IMR-90 (cell line): ENCODE measurements around the gene OCEL1. TPM values are rescaled to one million over a fixed set of nuclear protein-coding genes. Genes with fewer than 3 reads are reported as not detected.

Source experiments
- ATAC-seq: fragments of 200-7000 bp; cut with Tn5 transposase; 2 replicates; pipeline ENCODE4 v1.9.1; 2020; ENCODE audit warnings: low read depth, mild to moderate bottlenecking, moderate library complexity
- BruUV-seq: library from RNA; stranded (reverse); fragments of 400-500 nt; replicated peaks from 2 replicates; lab custom pipeline; 2021; lab: Mats Ljungman, UMichigan
- CTCF ChIA-PET: fragments of 300-600 bp; formaldehyde crosslinking; extraction: SDS; loops from one replicate; lab custom pipeline; 2021; ENCODE audit warnings: antibody characterized with exemption; lab: Yijun Ruan, JAX
- POLR2A ChIA-PET: fragments of 300-600 bp; sonication (Branson Sonifier 250); formaldehyde crosslinking; loops from one replicate; lab custom pipeline; 2022; ENCODE audit warnings: antibody characterized with exemption; ENCODE audit not compliant: unreplicated experiment; lab: Charles Lee
- DNase-seq: peaks from one replicate; pipeline ENCODE4 v3.0.0; 2013
- H2AFZ ChIP-seq: replicated peaks from 2 replicates; pipeline ENCODE3; 2013; ENCODE audit warnings: low read length, mild to moderate bottlenecking; ENCODE audit not compliant: poor library complexity
- H2AK5ac ChIP-seq: 2 replicates; pipeline ENCODE4 v1.6.1; 2013; ENCODE audit warnings: low read depth, low read length, inconsistent platforms
- H2AK9ac ChIP-seq: replicated peaks from 2 replicates; pipeline ENCODE3; 2013; ENCODE audit warnings: mild to moderate bottlenecking, low read depth, low read length, moderate library complexity; ENCODE audit not compliant: poor library complexity
- H2BK120ac ChIP-seq: 2 replicates; pipeline ENCODE4 v1.6.1; 2013; ENCODE audit warnings: low read depth, low read length, inconsistent platforms
- H2BK15ac ChIP-seq: 3 replicates; pipeline ENCODE4 v1.6.1; 2013; ENCODE audit warnings: low read depth, low read length, inconsistent platforms
- H2BK20ac ChIP-seq: 2 replicates; pipeline ENCODE4 v1.6.1; 2013; ENCODE audit warnings: low read depth, mild to moderate bottlenecking, inconsistent platforms, low read length, moderate library complexity
- H2BK5ac ChIP-seq: 2 replicates; pipeline ENCODE4 v1.6.1; 2013; ENCODE audit warnings: mild to moderate bottlenecking, low read depth, low read length, inconsistent platforms; ENCODE audit not compliant: poor library complexity, severe bottlenecking
- H3K14ac ChIP-seq: replicated peaks from 2 replicates; pipeline ENCODE4 v1.6.1; 2013; ENCODE audit warnings: low read depth, low read length, inconsistent platforms
- H3K18ac ChIP-seq: 2 replicates; pipeline ENCODE4 v1.6.1; 2013; ENCODE audit warnings: low read depth, low read length, control low read depth
- H3K23ac ChIP-seq: 2 replicates; pipeline ENCODE4 v1.6.1; 2013; ENCODE audit warnings: low read depth, low read length, inconsistent platforms
- H3K27ac ChIP-seq: 2 replicates; pipeline ENCODE4 v1.5.1; 2013; ENCODE audit warnings: mild to moderate bottlenecking, control low read depth, low read length; ENCODE audit not compliant: insufficient read depth
- H3K27me3 ChIP-seq: 2 replicates; pipeline ENCODE4 v1.6.1; 2013; ENCODE audit warnings: low read length; ENCODE audit not compliant: control insufficient read depth, insufficient read depth
- H3K36me3 ChIP-seq: 2 replicates; pipeline ENCODE4 v1.6.1; 2013; ENCODE audit warnings: low read length, mixed read lengths; ENCODE audit not compliant: control insufficient read depth, insufficient read depth
- H3K4ac ChIP-seq: 2 replicates; pipeline ENCODE4 v1.6.1; 2013; ENCODE audit warnings: low read depth, low read length, inconsistent platforms
- H3K4me1 ChIP-seq: 2 replicates; pipeline ENCODE4 v1.6.1; 2013; ENCODE audit warnings: low read length, mixed read lengths; ENCODE audit not compliant: control insufficient read depth, insufficient read depth
- H3K4me2 ChIP-seq: 2 replicates; pipeline ENCODE4 v1.6.1; 2013; ENCODE audit warnings: low read depth, mild to moderate bottlenecking, control low read depth, low read length, moderate library complexity
- H3K4me3 ChIP-seq: 2 replicates; pipeline ENCODE4 v1.5.1; 2013; ENCODE audit warnings: low read depth, mild to moderate bottlenecking, control low read depth, low read length, moderate library complexity; ENCODE audit not compliant: insufficient read depth
- H3K56ac ChIP-seq: 2 replicates; pipeline ENCODE4 v1.6.1; 2013; ENCODE audit warnings: low read length, inconsistent platforms; ENCODE audit not compliant: insufficient read depth; ENCODE audit errors: extremely low read depth
- H3K79me1 ChIP-seq, 2 experiments: 2 replicates each; pipeline ENCODE4 v1.6.1; 2013; ENCODE audit warnings: low read length in 2 of 2, inconsistent platforms in 1 of 2, low read depth in 1 of 2
- H3K9ac ChIP-seq: 2 replicates; pipeline ENCODE4 v1.6.1; 2013; ENCODE audit warnings: low read depth, low read length, control low read depth
- H3K9me1 ChIP-seq: 2 replicates; pipeline ENCODE4 v1.6.1; 2013; ENCODE audit warnings: low read length, inconsistent platforms; ENCODE audit not compliant: insufficient read depth
- H3K9me3 ChIP-seq: 2 replicates; pipeline ENCODE4 v1.6.1; 2013; ENCODE audit warnings: low read length; ENCODE audit not compliant: control insufficient read depth, insufficient read depth
- H4K20me1 ChIP-seq: 2 replicates; pipeline ENCODE4 v1.6.1; 2013; ENCODE audit warnings: low read length, inconsistent platforms; ENCODE audit not compliant: insufficient read depth
- H4K5ac ChIP-seq: 2 replicates; pipeline ENCODE4 v1.6.1; 2013; ENCODE audit warnings: mild to moderate bottlenecking, low read depth, low read length, control low read depth
- H4K8ac ChIP-seq, 2 experiments: 2 replicates each; pipeline ENCODE4 v1.6.1; 2013; ENCODE audit warnings: low read depth in 2 of 2, low read length in 2 of 2, control low read depth in 1 of 2, inconsistent platforms in 1 of 2
- H4K91ac ChIP-seq: 2 replicates; pipeline ENCODE4 v1.6.1; 2013; ENCODE audit warnings: low read depth, low read length, inconsistent platforms; ENCODE audit not compliant: insufficient read depth
- BHLHE40 ChIP-seq: fragments of 150-350 bp; IDR thresholded peaks from 2 replicates; pipeline ENCODE4 v1.6.1; 2016; ENCODE audit warnings: mild to moderate bottlenecking, low read depth, low read length
- MAFK ChIP-seq: IDR thresholded peaks from 2 replicates; pipeline ENCODE4 v1.6.1; 2012; ENCODE audit warnings: low read depth, low read length, improper control_type of control experiment
- MXI1 ChIP-seq: IDR thresholded peaks from 2 replicates; pipeline ENCODE4 v1.6.1; 2012; ENCODE audit warnings: low read depth, mild to moderate bottlenecking, low read length, moderate library complexity, borderline replicate concordance
- NFE2L2 ChIP-seq: fragments of 150-350 bp; IDR thresholded peaks from 2 replicates; pipeline ENCODE4 v1.6.1; 2016; ENCODE audit warnings: low read depth, mild to moderate bottlenecking, low read length
- RAD21 ChIP-seq: IDR thresholded peaks from 2 replicates; pipeline ENCODE4 v1.6.1; 2012; ENCODE audit warnings: low read length, improper control_type of control experiment
- RCOR1 ChIP-seq: IDR thresholded peaks from 2 replicates; pipeline ENCODE4 v1.6.1; 2012; ENCODE audit warnings: mild to moderate bottlenecking, low read length, improper control_type of control experiment; ENCODE audit not compliant: insufficient replicate concordance
- WGBS, 2 experiments: methylation state at CpG; one replicate each; pipeline versions ENCODE4 v1.1.5 to v1.1.7; 2013; ENCODE audit warnings: missing lambda C conversion rate in 2 of 2; ENCODE audit not compliant: insufficient read length in 1 of 2; ENCODE audit errors: extremely low coverage in 2 of 2; 5-methylcytosine and 5-hydroxymethylcytosine counted together
- dilution Hi-C: fragments of 300-500 bp; cut with HindIII; formaldehyde crosslinking; loops from one replicate; pipeline ENCODE4 v1.14.3; 2018; ENCODE audit warnings: low sequenced_read_pairs; ENCODE audit not compliant: unreplicated experiment
- in situ Hi-C: fragments of 300-500 bp; cut with MboI; formaldehyde crosslinking; loops from 3 replicates; pipeline ENCODE4 v1.14.3; 2019; ENCODE audit warnings: low sequenced_read_pairs, inconsistent platforms, mixed read lengths
- intact Hi-C: fragments of 100-400 bp; cut with micrococcal nuclease; formaldehyde crosslinking; loops from 2 replicates; pipeline ENCODE4 v1.10.0; 2022
- polyA plus RNA-seq, 3 experiments: library from polyadenylated mRNA; depleted of rRNA; stranded (reverse); fragments of >200 nt; gene quantifications; 2 replicates each; pipeline ENCODE4 v1.2.3, GENCODE V29; 2012; ENCODE audit warnings: low replicate concordance in 1 of 3
- total RNA-seq: library from RNA; depleted of rRNA; stranded (reverse); fragments of >200 nt; gene quantifications from 2 replicates; pipeline ENCODE4 v1.2.3, GENCODE V29; 2012
- TF ChIP-seq, protein P1 (sequence below): conservative IDR thresholded peaks from 2 replicates; pipeline ENCODE4 v1.5.1; 2012; ENCODE audit warnings: mild to moderate bottlenecking, low read depth, low read length, improper control_type of control experiment
- TF ChIP-seq, protein P2 (sequence below): fragments of 150-350 bp; IDR thresholded peaks from 2 replicates; pipeline ENCODE4 v1.6.1; 2016; ENCODE audit warnings: low read depth, mild to moderate bottlenecking, low read length, moderate library complexity, borderline replicate concordance

The OCEL1 gene
- total and polyA plus RNA-seq, 2 of the 4 experiments (the other 2 are of a cell fraction): 1.1 to 7.2 TPM

DNA sequence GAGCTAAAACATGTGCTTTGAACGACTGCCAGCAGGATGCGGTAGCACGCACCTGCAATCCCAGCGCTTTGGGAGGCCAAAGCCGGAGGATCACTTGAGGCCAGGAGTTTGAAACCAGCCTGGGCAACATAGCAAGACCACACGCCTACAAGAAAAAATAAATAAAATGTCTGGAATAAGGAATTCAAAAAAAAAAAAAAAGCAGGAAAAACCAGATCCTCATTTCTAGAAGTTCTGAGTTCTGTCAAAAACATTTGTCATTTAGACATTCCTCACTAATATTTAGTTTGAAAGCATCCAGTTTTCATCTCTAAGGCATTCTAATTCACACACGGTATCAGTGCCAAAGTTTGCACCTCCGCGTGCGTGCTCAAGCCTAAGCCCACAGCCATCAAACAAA is 47.7 kb upstream of the OCEL1 start:
- H3K4ac ChIP-seq: no peak overlapping the region
- no peak overlapping the region for H3K14ac ChIP-seq
- H2BK15ac ChIP-seq: no peak overlapping the region
- H2BK120ac ChIP-seq: no peak overlapping the region
- no peaks in the 10 kb centered on the region for H3K27me3 ChIP-seq
- H2AK5ac ChIP-seq: no peak overlapping the region
- no peak overlapping the region for H3K23ac ChIP-seq
- no peak overlapping the region for H4K8ac ChIP-seq
- H3K9me3 ChIP-seq: no peaks in the 10 kb centered on the region
- H2AFZ ChIP-seq: no peak overlapping the region
- intact Hi-C loops (no loop called here), in situ Hi-C loops (no loop called here), dilution Hi-C loops (no loop called here)
- no peak overlapping the region for H2BK20ac ChIP-seq
- DNase-seq: no peak
- no peak overlapping the region for H4K5ac ChIP-seq
- H3K9ac ChIP-seq: no peak overlapping the region
- no peak overlapping the region for H4K91ac ChIP-seq
- POLR2A ChIA-PET: no interaction called here
- 100% methylated on average over 1 of the region's 10 CpGs; no CpG with 5 or more reads in 1 of the 2 experiments for WGBS, 2 experiments
- peaks cover 6% of the 10 kb centered on the region; the same call in 1 of the 2 replicates for H4K20me1 ChIP-seq
- H3K36me3 ChIP-seq: peaks cover 54% of the 10 kb centered on the region
- H3K4me3 ChIP-seq: no peak overlapping the region
- H2BK5ac ChIP-seq: no peak overlapping the region
- TF ChIP-seq BHLHE40 (no peak), MXI1 (no peak), MAFK (no peak), NFE2L2 (no peak), RCOR1 (no peak), RAD21 (no peak)
- TF ChIP-seq, protein P1, sequence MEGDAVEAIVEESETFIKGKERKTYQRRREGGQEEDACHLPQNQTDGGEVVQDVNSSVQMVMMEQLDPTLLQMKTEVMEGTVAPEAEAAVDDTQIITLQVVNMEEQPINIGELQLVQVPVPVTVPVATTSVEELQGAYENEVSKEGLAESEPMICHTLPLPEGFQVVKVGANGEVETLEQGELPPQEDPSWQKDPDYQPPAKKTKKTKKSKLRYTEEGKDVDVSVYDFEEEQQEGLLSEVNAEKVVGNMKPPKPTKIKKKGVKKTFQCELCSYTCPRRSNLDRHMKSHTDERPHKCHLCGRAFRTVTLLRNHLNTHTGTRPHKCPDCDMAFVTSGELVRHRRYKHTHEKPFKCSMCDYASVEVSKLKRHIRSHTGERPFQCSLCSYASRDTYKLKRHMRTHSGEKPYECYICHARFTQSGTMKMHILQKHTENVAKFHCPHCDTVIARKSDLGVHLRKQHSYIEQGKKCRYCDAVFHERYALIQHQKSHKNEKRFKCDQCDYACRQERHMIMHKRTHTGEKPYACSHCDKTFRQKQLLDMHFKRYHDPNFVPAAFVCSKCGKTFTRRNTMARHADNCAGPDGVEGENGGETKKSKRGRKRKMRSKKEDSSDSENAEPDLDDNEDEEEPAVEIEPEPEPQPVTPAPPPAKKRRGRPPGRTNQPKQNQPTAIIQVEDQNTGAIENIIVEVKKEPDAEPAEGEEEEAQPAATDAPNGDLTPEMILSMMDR: no peak
- TF ChIP-seq, protein P2, sequence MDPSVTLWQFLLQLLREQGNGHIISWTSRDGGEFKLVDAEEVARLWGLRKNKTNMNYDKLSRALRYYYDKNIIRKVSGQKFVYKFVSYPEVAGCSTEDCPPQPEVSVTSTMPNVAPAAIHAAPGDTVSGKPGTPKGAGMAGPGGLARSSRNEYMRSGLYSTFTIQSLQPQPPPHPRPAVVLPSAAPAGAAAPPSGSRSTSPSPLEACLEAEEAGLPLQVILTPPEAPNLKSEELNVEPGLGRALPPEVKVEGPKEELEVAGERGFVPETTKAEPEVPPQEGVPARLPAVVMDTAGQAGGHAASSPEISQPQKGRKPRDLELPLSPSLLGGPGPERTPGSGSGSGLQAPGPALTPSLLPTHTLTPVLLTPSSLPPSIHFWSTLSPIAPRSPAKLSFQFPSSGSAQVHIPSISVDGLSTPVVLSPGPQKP: no peak
- H3K56ac ChIP-seq: no peak overlapping the region
- H3K79me1 ChIP-seq: peaks cover 6 to 12% of the 10 kb centered on the region in 2 experiments; a peak in 2 of 4 replicates
- H3K4me2 ChIP-seq: no peak overlapping the region
- H3K9me1 ChIP-seq: no peaks in the 10 kb centered on the region
- peaks cover 2% of the 10 kb centered on the region; the same call in 1 of the 2 replicates for H3K4me1 ChIP-seq
- TSS peak; percentile 23 for BruUV-seq
- no peak for ATAC-seq
- no peak overlapping the region for H3K18ac ChIP-seq
- no peak overlapping the region for H2AK9ac ChIP-seq
- no peak overlapping the region for H3K27ac ChIP-seq
- CTCF ChIA-PET: no interaction called here
